Forelimb muscle (tissue), 1 donor: ENCODE data around the gene DZIP1. TPM values are rescaled to one million over a fixed set of nuclear protein-coding genes. Genes with fewer than 3 reads are reported as not detected.
"Not testable (repeated sequence)": the region's sequence is repeated elsewhere in the genome, so short reads cannot be mapped to it uniquely, and the experiment has no call there.

ENCODE experiments used
- DNase-seq: peaks from one replicate; pipeline ENCODE4 v3.0.0-alpha.2; 2013; ENCODE audit warnings: low read depth
- polyA plus RNA-seq: library from polyadenylated mRNA; unstranded; fragments of 120-200 nt; gene quantifications from one replicate; pipeline ENCODE4 v1.2.1, GENCODE V29; 2013; ENCODE audit not compliant: insufficient read length

Gene DZIP1
- polyA plus RNA-seq, 1 donor = 27.0 TPM

GRCh38 chr13:95604556-95604915 lies 40.0 kb downstream of the DZIP1 start:
- no peak for DNase-seq

GRCh38 chr13:95603887-95604555 lies 40.5 kb downstream of the DZIP1 start:
- no peak for DNase-seq

GRCh38 chr13:95601906-95602305 lies 42.6 kb downstream of the DZIP1 start:
- no peak for DNase-seq

GRCh38 chr13:95601216-95601615 lies 43.3 kb downstream of the DZIP1 start:
- no peak for DNase-seq

- no peak for DNase-seq
Measured at GRCh38 chr13:95596701-95597100, 47.8 kb downstream of the DZIP1 start.

GRCh38 chr13:95593462-95593861 lies 51.0 kb downstream of the DZIP1 start:
- no peak for DNase-seq

- no peak for DNase-seq
Measured at GRCh38 chr13:95588721-95589120, 55.8 kb downstream of the DZIP1 start.

GRCh38 chr13:95588134-95588533 lies 56.4 kb downstream of the DZIP1 start:
- DNase-seq = no peak

GRCh38 chr13:95585867-95586266 lies 58.6 kb downstream of the DZIP1 start:
- DNase-seq = no peak

GRCh38 chr13:95579303-95579702 lies 65.2 kb downstream of the DZIP1 start:
- DNase-seq = no peak

GRCh38 chr13:95573221-95573620 lies 71.3 kb downstream of the DZIP1 start:
- DNase-seq = no peak

- no peak for DNase-seq
Measured at GRCh38 chr13:95571941-95572340, 72.6 kb downstream of the DZIP1 start.

- no peak for DNase-seq
Measured at GRCh38 chr13:95570016-95570415, 74.5 kb downstream of the DZIP1 start.

- no peak for DNase-seq
Measured at GRCh38 chr13:95568131-95568530, 76.4 kb downstream of the DZIP1 start.

GRCh38 chr13:95565758-95566157 lies 78.7 kb downstream of the DZIP1 start:
- not testable (repeated sequence) for DNase-seq

GRCh38 chr13:95564733-95565291 lies 79.7 kb downstream of the DZIP1 start:
- DNase-seq = no peak

GRCh38 chr13:95564091-95564490 lies 80.4 kb downstream of the DZIP1 start:
- no peak for DNase-seq

GRCh38 chr13:95560387-95560786 lies 84.1 kb downstream of the DZIP1 start:
- DNase-seq = no peak

- DNase-seq = no peak
Measured at GRCh38 chr13:95559100-95559499, 85.4 kb downstream of the DZIP1 start.

- DNase-seq = no peak
Measured at GRCh38 chr13:95557013-95557412, 87.5 kb downstream of the DZIP1 start.

GRCh38 chr13:95553581-95554385 lies 90.7 kb downstream of the DZIP1 start:
- DNase-seq = no peak

- no peak for DNase-seq
Measured at GRCh38 chr13:95552539-95553441, 91.7 kb downstream of the DZIP1 start, which contains the start of gene CLDN10. Gene CLDN10 (plus strand): TSS chr13:95552720. CDS start chr13:95552754, 34 bp downstream.
